Subcutaneous adipose tissue (tissue), 4 donors: ENCODE results near the gene LRMDA. TPM values are rescaled to one million over a fixed set of nuclear protein-coding genes. Genes with fewer than 3 reads are reported as not detected.

ENCODE experiments used
- CTCF ChIP-seq: fragments of 450-650 bp; IDR thresholded peaks from one replicate; pipeline ENCODE4 v1.5.1; 2016; ENCODE audit warnings: low read depth, mild to moderate bottlenecking, control low read depth, antibody characterized with exemption, moderate library complexity
- total RNA-seq, 4 donors: library from RNA; depleted of rRNA; stranded (reverse); fragments of >200 nt; gene quantifications; one replicate each; pipeline ENCODE4 v1.1.0, GENCODE V29; 2016

The LRMDA gene
- total RNA-seq, 4 donors from 2014 or later: 17.4 to 92.1 (median 22.8) TPM

- no peak for TF ChIP-seq CTCF
These were observed 299.4 kb downstream of the LRMDA start for GRCh38 chr10:75730847-75731246.

GRCh38 chr10:75733135-75733890 lies 301.9 kb downstream of the LRMDA start:
- no peak for TF ChIP-seq CTCF

GRCh38 chr10:75736151-75736640 lies 304.8 kb downstream of the LRMDA start:
- no peak for TF ChIP-seq CTCF

GRCh38 chr10:75736889-75737579 lies 305.6 kb downstream of the LRMDA start:
- no peak for TF ChIP-seq CTCF

- no peak for TF ChIP-seq CTCF
These were observed 306.1 kb downstream of the LRMDA start for GRCh38 chr10:75737580-75737949.

GRCh38 chr10:75738924-75739323 lies 307.5 kb downstream of the LRMDA start:
- TF ChIP-seq CTCF: no peak

GRCh38 chr10:75739414-75740143 lies 308.2 kb downstream of the LRMDA start:
- TF ChIP-seq CTCF: no peak
